ENCODE measurements around the gene SDK2. TPM values are rescaled to one million over a fixed set of nuclear protein-coding genes. Genes with fewer than 3 reads are reported as not detected.

SDK2 gene
- polyA plus RNA-seq, 6 donors from 2014 or later = 0.10 to 6.3 (median 1.6) TPM

DNA sequence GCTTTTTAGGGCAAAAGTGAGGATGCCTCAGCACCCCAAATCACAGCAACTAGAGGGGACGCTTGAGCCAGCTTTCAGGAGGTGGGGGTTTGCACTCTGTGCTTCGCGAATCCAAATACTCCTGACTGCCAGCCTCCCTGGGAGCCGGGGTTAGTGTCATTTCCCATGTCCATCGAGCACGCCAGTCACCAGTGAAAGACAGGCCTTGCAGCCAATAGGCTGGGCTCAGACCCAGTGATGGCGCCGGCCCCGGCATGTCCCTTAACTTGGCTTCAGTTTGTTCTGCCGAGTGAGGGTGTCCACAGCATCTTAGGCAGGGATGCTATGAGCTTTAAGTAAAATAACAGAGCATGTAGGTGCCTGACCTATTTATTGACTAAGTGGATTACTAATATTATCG lies 281.5 kb downstream of the SDK2 start:
- H3K4me1 Mint-ChIP-seq = no peaks in the 10 kb centered on the region
- no peaks in the 10 kb centered on the region for H3K9me3 Mint-ChIP-seq
- no peak overlapping the region for H3K27ac Mint-ChIP-seq
- H3K4me3 Mint-ChIP-seq = no peak overlapping the region
- DNase-seq (no peak), ATAC-seq (ENCODE audit: low read depth in 2 of 2) (no peak)
- H3K27me3 Mint-ChIP-seq = no peaks in the 10 kb centered on the region
- H3K36me3 Mint-ChIP-seq = peaks cover 0 to 20% of the 10 kb centered on the region in 2 donors

DNA sequence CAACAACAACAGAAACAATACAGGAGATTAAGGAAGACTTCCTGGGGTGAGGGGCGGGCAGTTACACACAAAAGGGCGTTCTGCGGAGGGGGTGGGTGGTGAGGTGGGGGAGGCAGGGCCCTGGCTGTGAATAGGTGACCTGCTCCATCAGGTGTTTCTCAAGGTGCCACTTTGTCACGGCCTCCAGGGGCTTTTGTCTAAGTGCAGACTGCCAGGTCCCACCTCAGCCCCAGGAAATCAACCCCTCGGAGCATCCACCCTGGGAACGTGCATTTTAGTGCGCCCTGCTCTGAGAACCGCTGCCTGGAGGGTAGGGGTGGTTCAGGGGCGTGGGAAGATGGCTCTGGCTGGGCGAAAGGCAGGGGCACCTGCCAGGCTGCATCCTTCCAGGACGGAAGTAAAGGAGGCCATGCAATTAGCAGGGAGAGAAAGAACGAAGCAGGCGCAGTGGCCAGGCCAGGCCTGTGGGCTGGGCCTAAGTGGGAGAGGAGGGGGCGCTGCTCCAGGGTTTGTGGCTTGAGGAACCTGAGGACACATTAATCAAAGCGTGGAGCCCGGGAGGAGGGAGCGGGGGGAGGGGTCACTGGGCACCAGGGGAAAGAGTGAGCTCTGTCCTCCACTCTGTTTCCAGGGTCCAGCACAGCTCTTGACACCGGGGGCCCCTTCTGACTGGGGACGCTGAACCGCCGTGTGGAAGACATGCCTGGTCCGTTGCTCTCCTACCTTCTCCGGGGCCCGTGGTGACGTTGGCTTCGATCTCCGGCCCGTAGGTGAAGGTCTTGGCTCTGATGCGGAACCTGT lies 283.1 kb downstream of the SDK2 start:
- Mint-ChIP-seq H3K9me3 (no peaks in the 10 kb centered on the region), H3K4me3 (no peak overlapping the region), H3K4me1 (no peaks in the 10 kb centered on the region), H3K36me3 (peaks cover 0 to 20% of the 10 kb centered on the region in 2 donors), H3K27ac (no peak overlapping the region), H3K27me3 (no peaks in the 10 kb centered on the region)
- DNase-seq = no peak
- no peak for ATAC-seq (ENCODE audit: low read depth in 2 of 2)

DNA sequence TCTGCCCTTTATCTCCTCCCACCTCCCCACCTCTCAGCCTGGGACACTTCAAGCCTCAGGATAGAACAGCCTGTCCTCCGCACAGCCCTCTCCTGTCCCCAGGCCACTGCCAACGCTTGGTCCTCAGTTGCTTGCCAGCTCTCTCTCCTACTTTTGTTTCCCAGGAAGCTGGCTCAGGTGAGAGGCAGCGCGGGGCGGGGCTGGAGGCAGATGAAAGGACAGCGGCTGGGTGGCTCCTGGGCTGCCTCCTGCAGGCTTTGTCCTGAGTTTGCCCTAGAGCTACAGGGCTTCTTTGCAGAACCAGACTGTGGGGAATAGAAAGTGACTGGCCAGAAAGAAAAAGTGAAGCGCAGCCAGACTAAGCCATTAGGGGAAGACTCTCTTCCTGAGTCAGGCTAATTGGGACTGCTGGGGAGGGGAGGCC lies 284.2 kb downstream of the SDK2 start:
- ATAC-seq (ENCODE audit: low read depth in 2 of 2) (no peak), DNase-seq (no peak)
- H3K9me3 Mint-ChIP-seq = no peaks in the 10 kb centered on the region
- peaks cover 0 to 13% of the 10 kb centered on the region in 2 donors for H3K36me3 Mint-ChIP-seq
- H3K4me1 Mint-ChIP-seq = no peaks in the 10 kb centered on the region
- H3K4me3 Mint-ChIP-seq = no peak overlapping the region
- H3K27ac Mint-ChIP-seq = peak overlapping the region in 1 of 6 donors; percentile 69
- no peaks in the 10 kb centered on the region for H3K27me3 Mint-ChIP-seq

DNA sequence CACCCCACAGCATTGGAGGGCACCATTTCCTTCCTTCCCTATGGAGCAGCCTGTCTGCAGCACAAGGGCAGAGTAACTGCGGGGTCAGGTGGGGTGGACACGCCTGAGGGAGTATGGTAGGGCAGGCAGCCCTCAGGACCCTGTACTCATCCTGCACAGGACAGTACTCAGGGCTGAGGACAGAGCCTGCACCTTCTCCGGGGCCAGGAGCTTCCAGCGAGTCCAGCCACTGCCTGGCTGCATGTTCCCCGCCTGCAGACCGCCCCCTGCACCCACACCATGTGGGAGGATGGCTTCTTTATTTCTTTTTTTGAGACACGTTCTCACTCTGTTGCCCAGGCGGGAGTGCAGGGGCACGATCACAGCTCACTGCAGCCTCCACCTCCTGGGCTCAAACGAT lies 284.9 kb downstream of the SDK2 start:
- Mint-ChIP-seq H3K27ac (no peak overlapping the region), H3K4me1 (no peaks in the 10 kb centered on the region), H3K4me3 (no peak overlapping the region), H3K36me3 (peaks cover 0 to 8% of the 10 kb centered on the region in 2 donors), H3K27me3 (no peaks in the 10 kb centered on the region), H3K9me3 (no peaks in the 10 kb centered on the region)
- no peak for ATAC-seq (ENCODE audit: low read depth in 2 of 2)
- no peak for DNase-seq

DNA sequence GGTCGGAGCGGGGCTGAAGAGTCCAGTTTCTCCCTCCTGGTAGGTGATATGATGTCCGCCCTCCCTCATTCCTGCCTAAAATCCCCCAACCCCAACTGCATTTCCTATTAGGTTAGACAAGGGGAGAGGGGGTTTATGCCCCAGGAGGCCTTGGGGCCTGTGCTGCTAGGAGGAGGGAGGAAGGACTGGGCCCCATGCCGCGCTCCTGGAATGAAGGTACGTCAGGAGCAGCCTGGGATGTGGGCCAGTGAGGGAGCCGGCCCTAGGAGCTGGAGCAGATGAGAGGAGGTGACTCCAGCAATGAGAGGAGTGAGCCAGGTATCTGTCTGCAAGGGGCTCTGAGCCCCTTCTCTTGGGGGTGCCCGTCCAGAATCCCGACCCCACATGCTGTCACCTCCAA lies 285.6 kb downstream of the SDK2 start:
- H3K4me3 Mint-ChIP-seq = no peak overlapping the region
- no peaks in the 10 kb centered on the region for H3K27me3 Mint-ChIP-seq
- DNase-seq (no peak), ATAC-seq (ENCODE audit: low read depth in 2 of 2) (no peak)
- H3K9me3 Mint-ChIP-seq = no peaks in the 10 kb centered on the region
- H3K4me1 Mint-ChIP-seq = no peaks in the 10 kb centered on the region
- H3K27ac Mint-ChIP-seq = no peak overlapping the region
- H3K36me3 Mint-ChIP-seq = peaks cover 0 to 8% of the 10 kb centered on the region in 2 donors

DNA sequence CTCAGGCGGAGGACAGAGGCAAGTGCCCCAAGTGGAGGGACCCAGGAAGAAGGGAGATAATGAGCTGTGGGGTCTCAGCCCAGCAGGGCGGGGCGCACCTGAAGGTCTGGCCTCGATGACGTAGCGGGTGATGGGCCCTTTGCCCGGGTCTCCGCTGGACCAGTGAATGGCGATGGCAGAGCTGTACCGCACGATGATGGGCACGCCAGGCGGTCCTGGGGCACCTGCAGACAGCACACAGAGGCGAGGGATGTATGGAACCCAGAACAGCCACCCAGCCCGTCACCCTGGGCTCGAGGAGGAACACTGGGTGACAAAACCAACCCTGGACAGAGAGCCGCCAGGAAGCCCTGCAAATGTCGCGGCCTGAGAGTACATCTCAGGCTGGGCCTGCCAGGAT lies 286.3 kb downstream of the SDK2 start:
- Mint-ChIP-seq H3K27ac (peak overlapping the region in 3 of 6 donors; percentile 41 to 79 (median 54)), H3K36me3 (peaks cover 0 to 8% of the 10 kb centered on the region in 2 donors), H3K9me3 (no peaks in the 10 kb centered on the region), H3K27me3 (no peaks in the 10 kb centered on the region), H3K4me3 (peak overlapping the region in 1 of 8 donors; percentile 42), H3K4me1 (no peaks in the 10 kb centered on the region)
- ATAC-seq (ENCODE audit: low read depth in 2 of 2) (no peak), DNase-seq (no peak)

DNA sequence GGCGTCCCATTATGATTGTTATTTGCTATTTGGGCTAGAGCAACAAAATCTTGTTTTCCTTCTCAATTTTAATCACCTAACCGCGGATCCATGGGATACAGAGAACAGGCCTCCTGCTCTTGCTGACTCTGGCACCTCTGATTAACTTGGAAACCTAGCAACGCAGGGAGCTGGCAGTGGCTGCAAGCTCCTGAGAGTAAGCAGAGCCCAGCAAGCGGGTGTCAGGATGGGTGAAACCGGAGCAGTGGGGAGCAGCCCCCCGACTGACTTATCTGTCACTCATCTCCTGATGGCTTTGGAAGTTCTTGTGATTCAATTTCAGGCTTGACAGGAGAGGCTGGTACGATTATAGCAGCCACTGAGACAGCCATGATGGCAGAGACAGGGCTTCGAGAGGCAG lies 286.9 kb downstream of the SDK2 start:
- no peak overlapping the region for H3K4me3 Mint-ChIP-seq
- no peaks in the 10 kb centered on the region for H3K4me1 Mint-ChIP-seq
- no peaks in the 10 kb centered on the region for H3K27me3 Mint-ChIP-seq
- no peak overlapping the region for H3K27ac Mint-ChIP-seq
- no peak for ATAC-seq (ENCODE audit: low read depth in 2 of 2)
- H3K36me3 Mint-ChIP-seq = peaks cover 0 to 8% of the 10 kb centered on the region in 2 donors
- no peaks in the 10 kb centered on the region for H3K9me3 Mint-ChIP-seq
- no peak for DNase-seq

DNA sequence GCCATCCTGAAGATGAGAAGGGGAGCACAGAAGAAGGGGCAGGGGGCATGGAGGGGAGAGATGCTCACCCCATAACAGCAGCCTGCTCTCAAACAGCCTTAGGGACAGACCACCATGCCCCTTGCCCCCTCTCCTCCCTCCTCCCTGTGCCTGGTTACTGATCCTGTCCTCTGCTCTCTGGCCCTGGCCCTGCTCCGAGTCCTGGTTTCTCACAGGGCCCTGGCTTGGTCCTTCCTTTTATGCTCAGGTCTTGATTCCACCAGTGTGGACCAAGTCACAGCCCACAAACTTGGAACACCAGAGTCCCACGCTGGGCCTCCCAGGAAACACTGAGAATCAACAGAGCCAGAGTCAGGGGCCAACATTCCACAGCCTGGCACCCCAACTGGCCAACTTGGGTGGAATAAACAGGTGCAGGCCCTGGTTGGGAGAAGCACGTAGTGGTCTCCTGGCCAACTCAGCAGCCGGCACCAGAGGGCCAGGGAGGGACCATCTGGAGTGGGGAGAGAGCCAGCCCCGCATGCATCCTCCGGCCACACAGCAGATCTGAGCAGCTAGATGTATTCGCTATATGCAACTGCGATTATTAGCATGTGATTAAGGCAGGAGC lies 287.6 kb downstream of the SDK2 start:
- no peak for ATAC-seq (ENCODE audit: low read depth in 2 of 2)

DNA sequence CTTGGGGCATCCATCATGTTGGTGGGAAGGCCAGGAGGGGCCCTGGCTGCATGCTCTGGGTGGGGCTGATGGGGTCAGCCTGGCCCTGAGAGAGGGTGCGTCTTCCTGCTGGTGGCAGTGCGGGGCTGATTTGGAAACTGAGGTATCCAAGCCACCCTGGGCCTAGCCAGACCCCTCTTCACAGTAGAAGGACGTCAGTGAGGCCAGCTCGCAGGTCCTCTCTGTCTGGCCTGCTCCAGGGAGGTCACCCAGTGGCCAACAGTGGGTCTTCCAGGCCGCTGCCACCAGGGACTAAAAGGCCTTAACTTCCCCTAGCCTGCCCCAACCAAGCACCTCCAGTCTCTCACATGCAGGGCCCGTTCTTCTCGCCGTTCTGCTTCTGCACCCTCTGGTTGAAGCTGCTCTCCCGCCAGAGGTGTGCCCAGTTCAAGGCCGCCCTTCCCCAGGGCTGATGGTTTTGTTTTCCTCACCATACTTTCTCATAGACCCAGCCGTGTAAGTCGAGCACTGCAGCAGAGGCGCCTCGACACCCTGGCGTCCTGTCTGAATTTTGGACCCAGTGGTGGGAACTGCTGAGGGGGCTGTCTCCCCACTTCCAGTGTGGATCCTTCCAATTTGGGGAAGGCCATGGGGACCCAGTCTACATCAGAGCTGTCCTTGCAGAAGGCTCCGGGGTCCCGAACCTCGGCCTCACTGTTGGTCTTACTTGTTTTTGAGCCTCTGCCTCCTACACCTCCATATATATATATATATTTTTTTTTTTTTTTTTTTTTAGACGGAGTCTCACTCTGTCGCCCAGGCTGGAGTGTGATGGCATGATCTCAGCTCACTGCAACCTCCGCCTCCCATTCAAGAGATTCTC lies 289.6 kb downstream of the SDK2 start:
- Mint-ChIP-seq H3K4me3 (no peak overlapping the region), H3K9me3 (no peaks in the 10 kb centered on the region), H3K36me3 (peaks cover 0 to 17% of the 10 kb centered on the region in 2 donors), H3K27ac (peak overlapping the region in 1 of 6 donors; percentile 84), H3K4me1 (no peaks in the 10 kb centered on the region), H3K27me3 (no peaks in the 10 kb centered on the region)
- ATAC-seq (ENCODE audit: low read depth in 2 of 2) = no peak
- DNase-seq = no peak

More for the DNA sequence above, 287.6 kb downstream of the SDK2 start:
- H3K9me3 Mint-ChIP-seq = no peaks in the 10 kb centered on the region
- peaks cover 0 to 12% of the 10 kb centered on the region in 2 donors for H3K36me3 Mint-ChIP-seq
- no peak overlapping the region for H3K27ac Mint-ChIP-seq
- peak overlapping the region in 1 of 8 donors; percentile 66 for H3K4me3 Mint-ChIP-seq
- DNase-seq = no peak
- H3K4me1 Mint-ChIP-seq = no peaks in the 10 kb centered on the region
- no peaks in the 10 kb centered on the region for H3K27me3 Mint-ChIP-seq

DNA sequence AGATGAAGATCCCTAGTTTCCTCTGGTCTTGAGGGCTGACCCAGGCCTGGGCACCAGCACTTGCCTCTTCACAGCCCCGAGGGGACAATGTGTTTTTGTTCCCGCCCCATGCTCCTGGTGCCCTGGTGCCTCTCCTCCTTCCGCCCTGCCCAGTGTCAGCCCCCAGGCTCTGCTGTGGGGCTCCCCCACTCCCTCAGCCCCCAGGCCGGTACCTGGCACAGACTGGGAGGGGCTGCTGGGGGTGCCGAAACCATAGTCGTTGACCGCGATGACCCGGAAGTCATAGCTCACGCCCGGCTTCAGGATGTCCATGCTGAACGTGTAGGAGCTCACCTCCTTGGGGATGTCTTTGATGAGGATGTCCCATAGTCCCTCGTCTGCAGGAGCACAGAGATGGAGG lies 292.0 kb downstream of the SDK2 start:
- H3K4me3 Mint-ChIP-seq = no peak overlapping the region
- H3K4me1 Mint-ChIP-seq = no peaks in the 10 kb centered on the region
- no peak overlapping the region for H3K27ac Mint-ChIP-seq
- no peaks in the 10 kb centered on the region for H3K27me3 Mint-ChIP-seq
- no peaks in the 10 kb centered on the region for H3K9me3 Mint-ChIP-seq
- ATAC-seq (ENCODE audit: low read depth in 2 of 2) = no peak
- peaks cover 0 to 9% of the 10 kb centered on the region in 2 donors for H3K36me3 Mint-ChIP-seq
- no peak for DNase-seq

DNA sequence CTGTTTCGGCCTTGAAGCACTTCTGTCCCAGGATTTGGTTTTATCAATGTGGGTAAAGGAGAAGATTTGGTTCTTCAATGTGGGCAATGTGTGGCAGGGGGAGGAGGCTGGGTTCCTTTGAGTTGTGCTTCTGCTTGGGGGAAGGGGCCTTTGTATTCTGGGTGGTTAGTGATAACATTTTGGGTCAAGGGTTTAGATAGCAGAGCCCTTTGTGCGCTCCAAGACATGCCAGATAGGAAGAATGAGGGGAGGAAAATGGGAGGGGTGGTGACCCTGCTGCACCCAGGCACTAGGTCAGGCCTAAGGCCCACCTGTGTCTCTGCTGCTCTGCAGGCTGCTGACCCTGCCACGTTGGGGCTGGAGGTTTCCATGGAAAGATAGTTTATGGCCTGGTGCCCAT lies 292.5 kb downstream of the SDK2 start:
- H3K27me3 Mint-ChIP-seq = no peaks in the 10 kb centered on the region
- H3K9me3 Mint-ChIP-seq = no peaks in the 10 kb centered on the region

DNA sequence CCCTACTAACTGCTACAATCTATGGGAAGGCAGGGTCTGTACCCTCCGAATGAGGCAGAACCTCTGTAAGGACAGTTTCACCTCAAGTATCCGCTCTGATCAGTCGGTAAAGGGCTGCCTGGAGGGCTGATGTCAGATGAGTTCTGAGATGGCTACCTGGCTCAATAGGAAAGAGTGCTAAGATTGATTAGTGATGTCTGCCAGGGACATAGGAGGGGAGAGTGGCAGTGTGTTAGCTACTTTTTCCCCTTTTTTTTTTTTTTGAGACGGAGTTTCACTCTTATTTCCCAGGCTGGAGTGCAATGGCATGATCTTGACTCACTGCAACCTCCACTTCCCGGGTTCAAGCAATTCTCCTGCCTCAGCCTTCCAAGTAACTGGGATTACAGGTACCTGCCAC lies 293.4 kb downstream of the SDK2 start:
- Mint-ChIP-seq H3K4me3 (no peak overlapping the region), H3K9me3 (no peaks in the 10 kb centered on the region), H3K27me3 (no peaks in the 10 kb centered on the region), H3K36me3 (peaks cover 5 to 9% of the 10 kb centered on the region in 2 donors), H3K27ac (peak overlapping the region in 2 of 6 donors; percentile 28 to 47), H3K4me1 (no peaks in the 10 kb centered on the region)
- no peak for ATAC-seq (ENCODE audit: low read depth in 2 of 2)
- no peak for DNase-seq

More for the DNA sequence above, 292.5 kb downstream of the SDK2 start:
- no peak overlapping the region for H3K4me3 Mint-ChIP-seq
- ATAC-seq (ENCODE audit: low read depth in 2 of 2) (no peak), DNase-seq (no peak)
- peak overlapping the region in 1 of 6 donors; percentile 5 for H3K27ac Mint-ChIP-seq
- H3K4me1 Mint-ChIP-seq = no peaks in the 10 kb centered on the region
- H3K36me3 Mint-ChIP-seq = peaks cover 0 to 9% of the 10 kb centered on the region in 2 donors

DNA sequence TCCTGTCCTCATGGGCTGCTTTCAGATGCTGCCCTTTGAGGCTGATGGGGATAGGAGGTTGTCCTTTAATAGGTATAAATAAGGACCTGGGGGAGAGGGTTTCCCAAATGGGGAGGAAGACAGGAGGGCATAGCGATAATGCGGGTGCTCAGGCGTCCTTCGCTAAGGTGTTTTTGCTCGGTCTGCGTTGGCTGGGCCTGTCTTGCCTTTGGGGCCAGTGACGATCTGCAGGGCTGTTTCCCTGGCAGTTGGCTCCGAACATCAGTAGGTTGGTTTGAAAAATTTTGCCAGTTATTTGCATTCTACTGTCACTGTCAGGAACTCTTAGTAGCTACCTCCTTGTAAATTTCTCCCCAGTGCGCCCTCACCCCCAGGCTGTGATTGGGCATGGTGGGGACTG lies 294.6 kb downstream of the SDK2 start:
- no peak for ATAC-seq (ENCODE audit: low read depth in 2 of 2)
- Mint-ChIP-seq H3K27ac (no peak overlapping the region), H3K36me3 (peaks cover 9 to 12% of the 10 kb centered on the region in 2 donors), H3K4me3 (no peak overlapping the region), H3K27me3 (no peaks in the 10 kb centered on the region), H3K4me1 (no peaks in the 10 kb centered on the region), H3K9me3 (no peaks in the 10 kb centered on the region)
- DNase-seq = no peak
